ENCODE measurements around the gene CKS1B. TPM values are rescaled to one million over a fixed set of nuclear protein-coding genes. Genes with fewer than 3 reads are reported as not detected.

Gene CKS1B
- total RNA-seq, 1 donor from 2014 or later, result 72.4 TPM

- Histone ChIP-seq H3K4me3 (ENCODE audit: low read depth, low read length) (no peak overlapping the region), H3K27me3 (ENCODE audit: control insufficient read depth, insufficient read depth, low read length) (no peaks in the 10 kb centered on the region), H3K36me3 (ENCODE audit: control insufficient read depth, insufficient read depth, low read length) (no peaks in the 10 kb centered on the region)
- TF ChIP-seq CTCF (IDR thresholded peaks at IDR 0.05; ENCODE audit: insufficient read depth, low read length, poor library complexity, severe bottlenecking), result no peak
- no peak for DNase-seq (ENCODE audit: low read depth)
Measured at GRCh38 chr1:155008015-155008941, 33.8 kb downstream of the CKS1B start.

GRCh38 chr1:155009221-155009711 is 34.8 kb downstream of the CKS1B start:
- no peak for DNase-seq (ENCODE audit: low read depth)
- Histone ChIP-seq H3K36me3 (ENCODE audit: control insufficient read depth, insufficient read depth, low read length) (no peaks in the 10 kb centered on the region), H3K4me3 (ENCODE audit: low read depth, low read length) (no peak overlapping the region), H3K27me3 (ENCODE audit: control insufficient read depth, insufficient read depth, low read length) (no peaks in the 10 kb centered on the region)
- TF ChIP-seq CTCF (IDR thresholded peaks at IDR 0.05; ENCODE audit: insufficient read depth, low read length, poor library complexity, severe bottlenecking), result no peak

- Histone ChIP-seq H3K4me3 (ENCODE audit: low read depth, low read length) (no peak overlapping the region), H3K27me3 (ENCODE audit: control insufficient read depth, insufficient read depth, low read length) (no peaks in the 10 kb centered on the region), H3K36me3 (ENCODE audit: control insufficient read depth, insufficient read depth, low read length) (no peaks in the 10 kb centered on the region)
- DNase-seq (ENCODE audit: low read depth), result no peak
- TF ChIP-seq CTCF (IDR thresholded peaks at IDR 0.05; ENCODE audit: insufficient read depth, low read length, poor library complexity, severe bottlenecking), result no peak
Measured at GRCh38 chr1:155009742-155010141, 35.3 kb downstream of the CKS1B start.

GRCh38 chr1:155010211-155010918 is 35.9 kb downstream of the CKS1B start:
- no peaks in the 10 kb centered on the region for H3K36me3 ChIP-seq (ENCODE audit: control insufficient read depth, insufficient read depth, low read length)
- no peak for TF ChIP-seq CTCF (IDR thresholded peaks at IDR 0.05; ENCODE audit: insufficient read depth, low read length, poor library complexity, severe bottlenecking)

GRCh38 chr1:155011004-155011416 is 36.5 kb downstream of the CKS1B start:
- Histone ChIP-seq H3K36me3 (ENCODE audit: control insufficient read depth, insufficient read depth, low read length) (no peaks in the 10 kb centered on the region), H3K4me3 (ENCODE audit: low read depth, low read length) (no peak overlapping the region)
- DNase-seq (ENCODE audit: low read depth), result no peak

More at GRCh38 chr1:155010211-155010918, 35.9 kb downstream of the CKS1B start:
- H3K4me3 ChIP-seq (ENCODE audit: low read depth, low read length), result no peak overlapping the region
- H3K27me3 ChIP-seq (ENCODE audit: control insufficient read depth, insufficient read depth, low read length), result no peaks in the 10 kb centered on the region
- no peak for DNase-seq (ENCODE audit: low read depth)

More at GRCh38 chr1:155011004-155011416, 36.5 kb downstream of the CKS1B start:
- no peaks in the 10 kb centered on the region for H3K27me3 ChIP-seq (ENCODE audit: control insufficient read depth, insufficient read depth, low read length)
- TF ChIP-seq CTCF (IDR thresholded peaks at IDR 0.05; ENCODE audit: insufficient read depth, low read length, poor library complexity, severe bottlenecking), result no peak
